Endothelial cell of umbilical vein (primary cell): ENCODE measurements around the gene ZMYM1.

Source experiments
- CTCF ChIP-seq, 2 donors: IDR thresholded peaks; 1 replicate in 1 of 2; 2 replicates in 1 of 2; pipeline ENCODE4 v1.5.1; 2011; ENCODE audit warnings: low read length in 2 of 2, mild to moderate bottlenecking in 2 of 2, moderate library complexity in 2 of 2, control low read depth in 1 of 2, inconsistent platforms in 1 of 2, low read depth in 1 of 2; ENCODE audit not compliant: insufficient read depth in 1 of 2; ENCODE audit errors: extremely low read depth in 1 of 2
- EZH2 ChIP-seq: IDR thresholded peaks from 2 replicates; pipeline ENCODE4 v1.6.1; 2012; ENCODE audit warnings: borderline replicate concordance, low read depth, mild to moderate bottlenecking, moderate library complexity, low read length, inconsistent platforms; ENCODE audit not compliant: severe bottlenecking
- POLR2AphosphoS5 ChIP-seq: IDR thresholded peaks from 2 replicates; pipeline ENCODE4 v1.6.1; 2012; ENCODE audit warnings: low read depth, mild to moderate bottlenecking, control low read depth, low read length, moderate library complexity; ENCODE audit not compliant: insufficient read depth

GRCh38 chr1:35136780-35137179, 57.6 kb downstream of the ZMYM1 start:
- TF ChIP-seq CTCF (IDR thresholded peaks at IDR 0.05; ENCODE audit: extremely low read depth in 1 of 2, insufficient read depth in 1 of 2, low read depth in 1 of 2, low read length in 2 of 2) = no peak
- no peak for TF ChIP-seq POLR2AphosphoS5
- TF ChIP-seq EZH2 = no peak
